HepG2 (cell line): ENCODE results near the gene ABCG5. TPM values are rescaled to one million over a fixed set of nuclear protein-coding genes. Genes with fewer than 3 reads are reported as not detected.

Experiments
- CENPT ChIP-seq: sonication (generic); formaldehyde crosslinking; IDR thresholded peaks from 2 replicates; pipeline ENCODE4 v1.8.0; 2022; ENCODE audit warnings: low read depth, mild to moderate bottlenecking, moderate library complexity, missing genetic modification reagents
- FOSL2 ChIP-seq: sonication (generic); formaldehyde crosslinking; IDR thresholded peaks from 2 replicates; pipeline ENCODE4 v1.4.0; 2020; ENCODE audit warnings: missing genetic modification reagents
- FOXP1 ChIP-seq, 2 experiments: fragments of 450-650 bp in 1 of 2; IDR thresholded peaks; 2 replicates each; pipeline ENCODE4 v1.6.1; 2017 to 2018; ENCODE audit warnings: antibody characterized with exemption in 1 of 2
- HNF1B ChIP-seq: sonication (generic); formaldehyde crosslinking; IDR thresholded peaks from 2 replicates; pipeline ENCODE4 v1.5.1; 2020; ENCODE audit warnings: mild to moderate bottlenecking, moderate library complexity, missing genetic modification reagents
- KIAA2018 ChIP-seq: sonication (generic); formaldehyde crosslinking; IDR thresholded peaks from 2 replicates; pipeline ENCODE4 v1.5.0; 2020; ENCODE audit warnings: mild to moderate bottlenecking, missing genetic modification reagents, borderline replicate concordance
- SIX4 ChIP-seq: sonication (generic); formaldehyde crosslinking; IDR thresholded peaks from 2 replicates; pipeline ENCODE4 v1.4.0; 2020; ENCODE audit warnings: missing genetic modification reagents
- SMAD9 ChIP-seq: sonication (generic); formaldehyde crosslinking; IDR thresholded peaks from 2 replicates; pipeline ENCODE4 v1.5.1; 2020; ENCODE audit warnings: mild to moderate bottlenecking, missing genetic modification reagents
- SMYD3 ChIP-seq: sonication (generic); formaldehyde crosslinking; IDR thresholded peaks from 2 replicates; pipeline ENCODE4 v1.8.1; 2023; ENCODE audit warnings: mild to moderate bottlenecking, missing genetic modification reagents
- SNAI1 ChIP-seq: sonication (generic); formaldehyde crosslinking; IDR thresholded peaks from 2 replicates; pipeline ENCODE4 v1.5.0; 2020; ENCODE audit warnings: mild to moderate bottlenecking, missing genetic modification reagents, borderline replicate concordance
- THAP11 ChIP-seq: IDR thresholded peaks from 2 replicates; pipeline ENCODE4 v1.6.1; 2016; ENCODE audit warnings: missing biosample characterization, missing genetic modification reagents
- TMF1 ChIP-seq: sonication (generic); formaldehyde crosslinking; IDR thresholded peaks from 2 replicates; pipeline ENCODE4 v1.8.1; 2022; ENCODE audit warnings: low read depth, missing genetic modification reagents
- ZNF317 ChIP-seq: sonication (generic); formaldehyde crosslinking; IDR thresholded peaks from 2 replicates; pipeline ENCODE4 v1.5.0; 2020; ENCODE audit warnings: mild to moderate bottlenecking, missing genetic modification reagents
- ZNF326 ChIP-seq: sonication (generic); formaldehyde crosslinking; IDR thresholded peaks from 2 replicates; pipeline ENCODE4 v1.4.0; 2020; ENCODE audit warnings: missing genetic modification reagents, borderline replicate concordance
- ZNF660 ChIP-seq: sonication (generic); formaldehyde crosslinking; IDR thresholded peaks from 2 replicates; pipeline ENCODE4 v1.5.1; 2020; ENCODE audit warnings: mild to moderate bottlenecking, low read depth, missing genetic modification reagents, borderline replicate concordance
- ZNF879 ChIP-seq: sonication (generic); formaldehyde crosslinking; IDR thresholded peaks from 2 replicates; pipeline ENCODE4 v1.8.1; 2023; ENCODE audit warnings: missing genetic modification reagents
- polyA plus RNA-seq, 8 experiments: library from polyadenylated mRNA; depleted of rRNA in 3 of 8; stranded (reverse) in 7 of 8; unstranded in 1 of 8; fragments of >200 nt; fragmentation: Illumina TruSeq in 4 of 8; extraction: Trizol in 4 of 8; gene quantifications; 2 replicates each; pipeline versions ENCODE4 v1.2.1 to v1.2.3, GENCODE V29; 2011 to 2016; ENCODE audit warnings: low read depth in 4 of 8, missing spikeins in 1 of 8, mixed read lengths in 1 of 8; ENCODE audit not compliant: insufficient read depth in 1 of 8
- total RNA-seq, 5 experiments: library from RNA; depleted of rRNA; stranded (reverse); fragments of >200 nt; fragmentation: Illumina TruSeq; extraction: Trizol; gene quantifications; 2 replicates each; pipeline ENCODE4 v1.2.3, GENCODE V29; 2016; ENCODE audit warnings: low read depth in 1 of 5
- TF ChIP-seq, protein P1 (sequence below): sonication (generic); formaldehyde crosslinking; IDR thresholded peaks from 2 replicates; pipeline ENCODE4 v1.9.0; 2021; ENCODE audit warnings: missing genetic modification reagents, borderline replicate concordance

ABCG5 gene
- total and polyA plus RNA-seq, 2 of the 13 experiments (the other 11 are each of a cell fraction or from before 2014, with no cell fraction given) = 15.1 to 39.0 TPM

DNA sequence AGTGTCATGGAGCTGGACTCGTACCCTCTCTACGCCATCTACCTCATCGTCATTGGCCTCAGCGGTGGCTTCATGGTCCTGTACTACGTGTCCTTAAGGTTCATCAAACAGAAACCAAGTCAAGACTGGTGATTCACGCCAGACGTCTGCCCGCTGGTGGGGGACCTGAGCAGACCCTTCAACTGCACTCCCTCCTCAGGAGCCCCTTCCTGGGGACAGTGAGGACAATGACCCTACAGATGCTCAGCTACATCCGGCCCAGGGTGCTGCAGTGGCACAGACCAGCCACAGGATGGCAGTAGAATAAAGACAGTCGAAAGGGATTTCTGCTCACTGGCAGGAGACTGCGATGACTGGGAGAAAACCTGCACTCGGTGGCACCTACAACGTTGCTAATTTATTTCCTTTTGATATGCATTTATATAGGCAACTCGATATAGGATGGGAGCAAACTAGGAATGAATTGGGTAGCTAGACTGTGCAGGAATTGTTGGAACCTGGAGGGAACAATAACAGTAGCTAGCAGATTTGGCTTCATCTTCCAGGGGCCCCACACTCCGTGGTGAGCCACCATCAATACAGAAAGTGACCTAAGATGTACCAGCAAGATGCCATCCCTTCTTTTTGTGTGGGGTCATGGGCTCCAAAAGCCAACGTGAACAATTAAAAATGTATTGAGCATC lies 39.3 kb upstream of the ABCG5 start (continued):
- TF ChIP-seq, protein P1, sequence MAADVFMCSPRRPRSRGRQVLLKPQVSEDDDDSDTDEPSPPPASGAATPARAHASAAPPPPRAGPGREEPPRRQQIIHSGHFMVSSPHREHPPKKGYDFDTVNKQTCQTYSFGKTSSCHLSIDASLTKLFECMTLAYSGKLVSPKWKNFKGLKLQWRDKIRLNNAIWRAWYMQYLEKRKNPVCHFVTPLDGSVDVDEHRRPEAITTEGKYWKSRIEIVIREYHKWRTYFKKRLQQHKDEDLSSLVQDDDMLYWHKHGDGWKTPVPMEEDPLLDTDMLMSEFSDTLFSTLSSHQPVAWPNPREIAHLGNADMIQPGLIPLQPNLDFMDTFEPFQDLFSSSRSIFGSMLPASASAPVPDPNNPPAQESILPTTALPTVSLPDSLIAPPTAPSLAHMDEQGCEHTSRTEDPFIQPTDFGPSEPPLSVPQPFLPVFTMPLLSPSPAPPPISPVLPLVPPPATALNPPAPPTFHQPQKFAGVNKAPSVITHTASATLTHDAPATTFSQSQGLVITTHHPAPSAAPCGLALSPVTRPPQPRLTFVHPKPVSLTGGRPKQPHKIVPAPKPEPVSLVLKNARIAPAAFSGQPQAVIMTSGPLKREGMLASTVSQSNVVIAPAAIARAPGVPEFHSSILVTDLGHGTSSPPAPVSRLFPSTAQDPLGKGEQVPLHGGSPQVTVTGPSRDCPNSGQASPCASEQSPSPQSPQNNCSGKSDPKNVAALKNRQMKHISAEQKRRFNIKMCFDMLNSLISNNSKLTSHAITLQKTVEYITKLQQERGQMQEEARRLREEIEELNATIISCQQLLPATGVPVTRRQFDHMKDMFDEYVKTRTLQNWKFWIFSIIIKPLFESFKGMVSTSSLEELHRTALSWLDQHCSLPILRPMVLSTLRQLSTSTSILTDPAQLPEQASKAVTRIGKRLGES (CRISPR knock-in tag) = no peak
- TF ChIP-seq CENPT (CRISPR knock-in tag) (0 out of 2 replicates have a peak, but pooled peaks have one; percentile 16), SIX4 (CRISPR knock-in tag) (no peak), SMAD9 (no peak), ZNF879 (CRISPR knock-in tag) (no peak), SMYD3 (CRISPR knock-in tag) (no peak), KIAA2018 (CRISPR knock-in tag) (no peak), FOSL2 (peak; percentile 39; the same call in 1 of the 2 replicates), ZNF317 (CRISPR knock-in tag) (0 out of 2 replicates have a peak, but pooled peaks have one; percentile 45), ZNF660 (CRISPR knock-in tag) (no peak), SNAI1 (CRISPR knock-in tag) (no peak), ZNF326 (no peak), THAP11 (CRISPR knock-in tag) (peak; percentile 42; the same call in 1 of the 2 replicates), FOXP1 (IDR thresholded peaks at IDR 0.05) (no peak), FOXP1 (CRISPR knock-in tag; IDR thresholded peaks at IDR 0.05) (no peak), HNF1B (CRISPR knock-in tag) (peak; percentile 61; the same call in 1 of the 2 replicates), TMF1 (CRISPR knock-in tag) (no peak)
